Bone marrow (tissue), 2 donors: Measurements from ENCODE around the gene OSBPL9.
"Not testable (repeated sequence)": the region's sequence is repeated elsewhere in the genome, so short reads cannot be mapped to it uniquely, and the experiment has no call there.

Experiments
- DNase-seq, 2 donors: peaks; one replicate each; lab custom pipeline; 2025; lab: John Stamatoyannopoulos, UW

The OSBPL9 gene

DNA sequence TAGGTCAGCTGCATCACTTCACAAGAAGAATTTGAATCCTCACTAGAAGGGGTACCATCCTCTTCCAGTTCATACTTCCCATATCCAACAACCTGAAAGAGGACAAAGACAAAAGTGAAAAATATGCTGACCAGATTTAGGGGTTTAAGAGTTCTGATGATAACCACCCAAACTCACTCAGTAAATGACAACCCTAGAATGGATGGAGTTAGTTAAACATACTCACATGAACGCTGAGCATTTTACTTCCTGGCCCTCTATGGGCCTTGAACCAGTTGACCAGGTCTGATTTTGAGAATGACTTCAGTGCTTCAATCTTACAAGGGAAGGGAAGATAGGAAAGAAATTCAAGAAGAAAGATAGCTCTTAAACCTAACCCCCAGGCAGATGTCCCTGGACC, 172.4 kb downstream of the OSBPL9 start:
- DNase-seq, result no peak

DNA sequence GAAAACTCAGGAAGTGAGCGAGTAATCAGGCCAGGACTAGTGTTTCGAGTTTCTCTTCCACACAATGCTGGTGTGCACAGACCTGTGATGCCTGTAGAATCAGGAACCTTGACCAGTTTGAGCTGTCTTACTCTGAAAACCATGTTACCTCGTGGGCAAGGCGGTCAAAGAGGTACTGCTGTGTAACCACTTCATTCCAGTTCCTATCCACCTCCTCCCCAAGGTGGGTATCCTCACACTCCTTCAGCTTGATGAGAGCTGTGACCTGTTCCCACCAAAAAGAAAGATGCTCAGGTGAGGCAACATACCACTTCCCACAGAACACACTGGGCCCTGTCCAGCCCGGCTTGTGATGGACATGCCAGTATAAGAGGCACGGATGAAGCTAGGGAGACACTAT, 173.5 kb downstream of the OSBPL9 start:
- DNase-seq, result no peak

DNA sequence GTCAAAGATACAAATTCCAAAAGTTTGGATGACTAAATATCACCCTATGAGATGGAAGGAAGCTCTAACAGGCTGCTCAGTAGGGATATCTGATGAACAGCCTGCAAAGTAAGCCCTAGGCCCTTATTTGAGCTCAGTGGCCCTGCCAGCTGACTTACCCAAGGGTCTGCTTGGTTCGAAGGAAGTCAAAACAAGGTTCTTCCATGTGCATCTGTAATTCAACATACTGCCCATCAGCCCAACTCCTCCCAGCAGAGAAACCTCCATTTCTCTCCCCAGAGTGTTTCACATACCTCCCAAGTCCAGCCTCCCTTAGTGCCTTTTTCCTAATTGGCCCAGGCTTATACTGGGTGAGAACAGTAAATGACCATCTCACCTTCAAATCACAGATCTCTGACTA, 175.0 kb downstream of the OSBPL9 start:
- no peak for DNase-seq

DNA sequence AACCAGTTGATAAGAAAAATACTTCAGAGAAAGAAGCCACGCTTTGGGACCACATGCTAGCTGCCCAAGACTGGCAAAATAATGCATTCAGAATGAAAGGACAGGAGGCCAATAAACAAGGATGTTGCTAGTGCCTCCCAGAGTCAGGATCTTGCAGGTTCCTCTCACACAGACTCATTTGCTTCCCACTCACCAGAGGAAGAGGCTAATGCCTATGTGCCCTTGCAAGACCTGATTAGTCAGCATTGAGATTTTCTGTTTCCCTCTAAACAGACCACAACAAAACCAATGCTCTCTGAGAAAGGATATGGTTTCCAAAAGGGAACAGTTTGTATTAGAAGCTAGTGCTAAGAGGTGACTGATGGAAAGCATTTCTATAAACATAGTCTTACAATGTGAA, 176.0 kb downstream of the OSBPL9 start:
- DNase-seq, result peak in 1 of 2 donors; percentile 49

DNA sequence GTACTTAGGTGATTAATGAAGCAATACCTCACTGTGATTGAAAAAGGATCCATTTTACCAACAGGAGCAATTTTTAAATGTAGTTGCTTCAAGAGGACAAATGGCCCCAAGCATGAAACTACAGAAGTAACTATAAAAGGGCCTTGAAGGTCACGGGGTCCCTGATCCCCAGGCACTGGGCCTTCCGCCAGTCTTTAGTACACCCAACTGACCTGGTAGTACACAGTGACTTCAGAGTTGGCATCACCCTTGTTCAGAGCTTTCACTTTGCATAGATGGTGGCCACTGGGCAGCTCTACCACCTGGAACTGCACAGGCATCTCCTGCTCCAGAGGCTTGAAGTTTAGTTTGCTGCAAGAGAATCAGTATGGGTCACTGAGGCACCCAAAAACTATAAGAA, 177.4 kb downstream of the OSBPL9 start:
- no peak for DNase-seq

DNA sequence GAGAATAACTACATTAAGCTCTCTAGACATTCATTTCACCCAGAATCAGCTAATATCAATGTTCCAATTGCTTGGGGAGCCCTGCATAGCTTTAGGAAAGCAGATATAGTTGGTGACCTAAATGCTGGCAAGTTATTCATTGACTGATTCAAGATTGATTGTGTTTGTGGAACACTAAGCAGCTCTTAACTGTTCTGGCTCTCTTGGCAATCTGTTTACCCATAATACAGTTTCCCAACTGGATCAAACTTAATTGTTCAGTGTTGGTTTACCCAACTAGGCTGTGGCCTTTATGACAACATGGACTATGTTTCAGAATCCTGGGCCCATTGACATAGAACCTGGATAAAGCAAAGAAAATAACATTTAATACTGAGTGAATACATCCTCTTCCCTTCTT, 178.0 kb downstream of the OSBPL9 start:
- DNase-seq, result no peak

DNA sequence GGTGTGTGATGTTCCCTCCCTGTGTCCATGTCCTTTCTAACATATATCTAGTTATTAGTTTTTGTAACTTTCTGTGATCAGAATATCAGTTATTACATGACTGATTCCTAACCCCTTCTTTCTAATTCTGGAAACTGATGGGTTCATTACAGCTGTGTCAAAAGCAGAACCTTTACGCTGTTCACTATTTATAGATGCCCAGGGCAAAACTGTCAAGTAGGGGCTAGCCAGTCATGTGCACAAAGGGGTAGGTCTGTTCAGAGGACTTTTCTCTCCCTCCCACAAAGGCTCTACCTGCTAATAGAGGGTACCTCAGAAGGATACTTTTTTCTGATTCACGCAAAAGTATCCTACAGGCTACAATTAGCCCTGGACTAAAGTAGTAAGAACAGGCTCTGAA, 182.5 kb downstream of the OSBPL9 start:
- no peak for DNase-seq

DNA sequence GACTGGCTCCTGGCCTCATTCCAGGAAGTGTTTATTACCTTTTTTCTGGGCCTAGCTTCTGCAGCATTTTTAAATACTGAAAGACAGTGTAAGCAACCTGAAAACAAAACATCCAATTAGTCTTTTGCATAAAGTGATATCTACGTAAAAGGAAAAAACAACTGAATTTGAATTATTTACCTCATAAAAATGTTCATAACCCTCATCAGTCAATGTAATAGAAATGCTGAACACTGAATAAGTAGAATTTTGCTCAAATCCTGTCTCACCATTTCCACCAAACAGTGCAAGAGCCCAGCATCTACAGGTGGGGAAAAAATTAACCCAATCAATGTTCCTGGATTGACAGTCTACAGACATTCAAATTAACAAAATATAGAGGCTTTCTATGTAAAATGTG, 197.6 kb downstream of the OSBPL9 start:
- DNase-seq, result no peak

DNA sequence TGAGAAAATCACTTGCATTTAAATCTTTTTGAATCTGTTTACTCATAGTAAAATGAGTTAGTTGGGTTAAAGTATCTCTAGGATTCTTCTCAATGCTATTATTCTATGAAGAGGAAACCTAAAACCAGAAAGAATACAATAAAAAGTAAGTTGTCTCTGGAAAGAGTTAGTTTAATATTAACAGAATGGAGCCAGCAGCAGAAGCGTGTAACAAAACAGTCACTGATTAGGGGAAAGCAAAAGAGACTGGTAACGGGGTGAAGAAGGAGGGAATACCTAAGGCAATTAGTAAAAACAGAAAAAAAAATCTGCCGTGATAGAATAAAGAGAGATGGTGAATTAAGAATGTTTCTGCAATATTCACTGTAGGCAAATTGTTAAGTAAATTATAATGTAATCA, 201.6 kb downstream of the OSBPL9 start:
- DNase-seq, result no peak

DNA sequence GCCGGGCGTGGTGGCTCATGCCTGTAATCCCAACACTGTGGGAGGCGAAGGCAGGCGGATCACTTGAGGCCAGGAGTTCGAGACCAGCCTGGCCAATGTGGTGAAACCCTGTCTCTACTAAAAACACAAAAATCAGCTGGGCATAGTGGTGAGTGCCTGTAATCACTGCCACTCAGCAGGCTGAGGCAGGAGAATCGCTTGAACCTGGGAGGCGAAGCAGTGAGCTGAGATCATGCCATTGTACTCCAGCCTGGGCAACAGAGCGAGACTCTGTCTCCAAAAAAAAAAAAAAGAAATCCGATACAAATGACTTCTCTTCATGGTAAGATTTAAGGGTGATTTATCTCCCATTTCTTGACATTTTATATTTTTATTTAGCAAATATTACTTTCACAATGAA, 202.1 kb downstream of the OSBPL9 start:
- DNase-seq, result not testable (repeated sequence)

DNA sequence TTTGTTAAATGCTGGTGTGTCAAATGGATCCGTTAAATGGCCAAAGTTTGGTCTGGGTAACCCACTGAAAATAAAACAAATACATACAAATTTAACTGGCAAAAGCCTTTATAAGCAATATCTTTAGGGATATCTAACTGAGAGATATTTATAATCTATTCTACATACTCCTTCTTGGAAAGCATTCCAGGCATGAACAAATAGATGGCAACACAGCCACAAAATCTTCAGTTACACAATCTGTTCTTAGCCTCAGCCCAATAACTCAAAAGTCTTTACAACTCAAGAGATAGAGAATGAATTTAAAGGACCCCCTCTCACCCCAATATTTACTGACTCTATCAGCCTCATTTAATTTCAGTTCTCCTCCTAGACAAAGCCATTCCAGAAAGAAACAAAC, 202.9 kb downstream of the OSBPL9 start:
- DNase-seq, result no peak

DNA sequence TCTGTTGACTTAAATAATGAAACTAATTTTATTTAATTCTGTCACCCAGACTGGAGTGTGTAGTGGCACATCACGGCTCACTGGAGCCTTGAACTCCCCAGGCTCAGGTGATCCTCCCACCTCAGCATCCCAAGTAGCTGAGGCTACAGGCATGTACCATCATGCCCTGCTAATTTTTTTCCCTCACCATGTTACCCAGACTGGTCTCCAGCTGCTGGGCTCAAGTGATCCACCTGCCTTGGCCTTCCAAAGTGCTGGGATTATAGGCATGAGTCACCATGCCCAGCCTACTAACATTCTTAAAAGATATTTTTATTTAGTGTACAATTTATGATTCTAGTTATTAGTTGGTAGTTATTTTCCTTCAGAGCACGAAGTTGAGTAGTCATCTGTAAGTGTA, 212.2 kb downstream of the OSBPL9 start:
- DNase-seq, result no peak

DNA sequence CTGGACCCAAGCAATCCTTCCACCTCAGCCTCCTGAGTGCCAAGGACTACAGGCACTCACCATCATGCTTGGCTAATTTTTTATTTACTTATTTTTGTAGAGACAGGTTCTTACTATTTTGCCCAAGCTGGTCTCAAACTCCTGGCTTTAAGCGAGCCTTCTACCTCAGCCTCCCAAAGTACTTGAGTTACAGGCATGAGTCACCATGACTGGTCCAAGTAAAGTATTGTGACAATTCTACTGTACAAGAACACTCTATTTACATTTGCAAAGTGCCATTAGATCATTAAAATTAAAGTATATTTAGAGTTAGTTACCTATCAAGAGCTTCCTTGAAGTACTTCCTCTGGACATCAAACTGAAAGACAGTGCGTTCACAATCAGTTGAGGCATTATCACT, 216.8 kb downstream of the OSBPL9 start:
- no peak for DNase-seq

DNA sequence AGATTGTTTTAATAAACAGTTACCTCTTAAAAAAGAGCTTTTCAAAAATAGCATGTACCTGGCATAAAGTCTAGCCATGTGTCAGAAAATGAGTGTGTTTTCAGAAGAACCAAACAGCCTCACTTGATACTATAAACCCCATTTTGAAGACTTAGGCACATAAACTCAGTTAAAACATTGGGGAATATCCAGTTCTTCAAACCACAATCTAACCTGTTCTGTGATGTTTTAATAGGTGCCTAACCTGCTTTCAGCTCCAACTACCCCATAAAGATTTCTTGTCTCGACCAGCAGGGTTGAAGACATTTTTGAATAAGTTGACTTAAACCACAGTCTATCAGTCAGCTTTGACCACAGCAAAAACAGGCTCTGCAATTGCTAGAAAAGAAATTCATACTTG, 220.4 kb downstream of the OSBPL9 start:
- DNase-seq, result no peak
